Fibroblast of pulmonary artery (primary cell): ENCODE results near the gene QDPR.

ENCODE experiments used
- DNase-seq: peaks from one replicate; pipeline ENCODE4 v3.0.0-alpha.2; 2010; ENCODE audit warnings: low read depth
- H3K4me3 ChIP-seq: replicated peaks from 2 replicates; pipeline ENCODE4 v1.5.1; 2011; ENCODE audit warnings: low read depth, mild to moderate bottlenecking, control low read depth, low read length, moderate library complexity
- TF ChIP-seq, protein P1 (sequence below): IDR thresholded peaks from 2 replicates; pipeline ENCODE4 v1.5.1; 2011; ENCODE audit warnings: mild to moderate bottlenecking, control low read depth, low read length, inconsistent platforms; ENCODE audit errors: missing control alignments

Gene QDPR

DNA sequence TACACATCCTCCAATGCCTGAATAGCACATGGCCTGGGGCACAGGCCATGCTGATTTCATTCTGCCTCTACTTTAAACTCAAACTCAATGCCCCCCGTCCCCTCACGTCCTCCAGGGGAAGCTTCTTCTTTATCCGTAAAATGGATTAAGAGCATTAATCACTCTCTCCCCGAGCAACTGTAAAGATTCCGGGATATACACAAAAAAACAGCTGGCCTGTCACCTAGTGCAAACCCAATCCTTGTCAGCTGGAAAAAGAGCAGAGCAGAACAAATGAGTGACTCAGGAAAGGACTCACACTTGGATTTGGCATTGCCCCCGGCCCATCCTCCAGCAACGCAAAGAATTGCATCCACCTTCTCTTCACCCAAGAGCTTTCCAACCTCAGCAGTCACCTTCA, 7.8 kb downstream of the QDPR start:
- TF ChIP-seq, protein P1, sequence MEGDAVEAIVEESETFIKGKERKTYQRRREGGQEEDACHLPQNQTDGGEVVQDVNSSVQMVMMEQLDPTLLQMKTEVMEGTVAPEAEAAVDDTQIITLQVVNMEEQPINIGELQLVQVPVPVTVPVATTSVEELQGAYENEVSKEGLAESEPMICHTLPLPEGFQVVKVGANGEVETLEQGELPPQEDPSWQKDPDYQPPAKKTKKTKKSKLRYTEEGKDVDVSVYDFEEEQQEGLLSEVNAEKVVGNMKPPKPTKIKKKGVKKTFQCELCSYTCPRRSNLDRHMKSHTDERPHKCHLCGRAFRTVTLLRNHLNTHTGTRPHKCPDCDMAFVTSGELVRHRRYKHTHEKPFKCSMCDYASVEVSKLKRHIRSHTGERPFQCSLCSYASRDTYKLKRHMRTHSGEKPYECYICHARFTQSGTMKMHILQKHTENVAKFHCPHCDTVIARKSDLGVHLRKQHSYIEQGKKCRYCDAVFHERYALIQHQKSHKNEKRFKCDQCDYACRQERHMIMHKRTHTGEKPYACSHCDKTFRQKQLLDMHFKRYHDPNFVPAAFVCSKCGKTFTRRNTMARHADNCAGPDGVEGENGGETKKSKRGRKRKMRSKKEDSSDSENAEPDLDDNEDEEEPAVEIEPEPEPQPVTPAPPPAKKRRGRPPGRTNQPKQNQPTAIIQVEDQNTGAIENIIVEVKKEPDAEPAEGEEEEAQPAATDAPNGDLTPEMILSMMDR = no peak
- no peak overlapping the region for H3K4me3 ChIP-seq
- no peak for DNase-seq

DNA sequence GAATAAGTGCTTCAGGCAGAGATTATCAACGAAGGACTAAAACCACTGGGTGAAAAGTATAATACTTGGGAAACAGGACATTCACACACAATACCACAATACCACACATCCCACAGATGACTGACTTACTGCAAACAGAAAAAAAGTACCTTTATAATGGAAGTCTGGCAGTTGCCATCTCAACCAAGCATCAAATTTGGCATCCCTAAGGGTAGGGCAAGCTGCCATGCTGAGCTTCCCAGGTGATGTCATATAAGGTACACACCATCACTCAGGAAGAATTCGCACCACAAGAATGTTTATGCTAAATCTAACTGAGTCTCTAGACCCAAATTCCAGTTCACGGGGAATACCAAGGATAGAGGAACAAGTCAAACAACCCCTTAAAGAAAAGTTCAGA, 9.1 kb downstream of the QDPR start:
- TF ChIP-seq, protein P1 = no peak
- DNase-seq = peak; percentile 8
- H3K4me3 ChIP-seq = no peak overlapping the region

DNA sequence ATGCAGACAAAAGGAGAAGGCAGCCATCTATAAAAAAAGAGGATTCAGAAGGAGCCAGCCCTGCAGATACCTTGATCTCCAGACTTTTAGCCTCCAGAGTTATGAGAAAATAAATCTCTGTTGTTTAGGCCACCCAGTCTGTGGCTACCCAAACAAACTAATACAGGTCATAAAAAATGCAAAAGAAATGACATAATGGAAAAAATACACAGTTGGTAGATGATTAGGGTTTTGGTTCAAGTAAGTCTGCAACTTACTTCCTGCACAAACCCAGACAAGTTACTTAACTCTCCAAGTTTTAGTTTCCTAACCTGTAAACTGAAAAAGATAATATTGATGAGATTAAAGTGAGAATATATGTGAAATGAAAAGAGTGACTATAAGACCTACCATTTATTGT, 11.3 kb downstream of the QDPR start:
- H3K4me3 ChIP-seq = no peak overlapping the region
- TF ChIP-seq, protein P1 = no peak
- DNase-seq = no peak

DNA sequence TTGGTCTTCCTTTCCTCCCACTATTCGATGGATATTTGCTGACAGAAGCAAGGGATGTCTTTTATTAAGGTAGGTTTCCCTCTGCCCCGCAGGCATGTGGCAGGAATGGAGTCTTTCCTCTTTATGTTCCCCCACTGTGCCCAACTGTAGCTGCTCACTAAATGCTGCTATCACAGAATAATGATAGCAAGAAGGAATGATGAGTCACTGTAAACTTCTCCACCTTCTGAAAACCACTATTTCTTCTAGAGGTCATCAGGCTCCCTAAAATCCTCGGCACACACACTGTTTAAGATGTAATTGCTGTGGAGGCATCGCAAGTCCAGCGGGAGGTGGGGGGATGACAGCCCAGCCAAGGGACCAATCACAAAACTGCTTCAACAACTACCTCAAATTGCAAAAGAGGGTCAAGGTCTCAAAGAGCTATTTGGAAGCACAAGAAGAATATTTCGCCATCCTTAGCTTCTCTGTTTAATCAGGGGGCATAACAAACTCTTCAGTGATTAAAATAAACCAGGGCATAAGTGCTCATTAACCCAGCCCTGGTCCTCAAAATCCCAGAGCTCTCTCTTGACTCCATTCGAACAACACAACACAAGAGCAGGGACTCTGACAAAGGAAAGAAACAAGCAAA, 13.9 kb downstream of the QDPR start:
- H3K4me3 ChIP-seq = no peak overlapping the region
- TF ChIP-seq, protein P1 = no peak
- DNase-seq = no peak

DNA sequence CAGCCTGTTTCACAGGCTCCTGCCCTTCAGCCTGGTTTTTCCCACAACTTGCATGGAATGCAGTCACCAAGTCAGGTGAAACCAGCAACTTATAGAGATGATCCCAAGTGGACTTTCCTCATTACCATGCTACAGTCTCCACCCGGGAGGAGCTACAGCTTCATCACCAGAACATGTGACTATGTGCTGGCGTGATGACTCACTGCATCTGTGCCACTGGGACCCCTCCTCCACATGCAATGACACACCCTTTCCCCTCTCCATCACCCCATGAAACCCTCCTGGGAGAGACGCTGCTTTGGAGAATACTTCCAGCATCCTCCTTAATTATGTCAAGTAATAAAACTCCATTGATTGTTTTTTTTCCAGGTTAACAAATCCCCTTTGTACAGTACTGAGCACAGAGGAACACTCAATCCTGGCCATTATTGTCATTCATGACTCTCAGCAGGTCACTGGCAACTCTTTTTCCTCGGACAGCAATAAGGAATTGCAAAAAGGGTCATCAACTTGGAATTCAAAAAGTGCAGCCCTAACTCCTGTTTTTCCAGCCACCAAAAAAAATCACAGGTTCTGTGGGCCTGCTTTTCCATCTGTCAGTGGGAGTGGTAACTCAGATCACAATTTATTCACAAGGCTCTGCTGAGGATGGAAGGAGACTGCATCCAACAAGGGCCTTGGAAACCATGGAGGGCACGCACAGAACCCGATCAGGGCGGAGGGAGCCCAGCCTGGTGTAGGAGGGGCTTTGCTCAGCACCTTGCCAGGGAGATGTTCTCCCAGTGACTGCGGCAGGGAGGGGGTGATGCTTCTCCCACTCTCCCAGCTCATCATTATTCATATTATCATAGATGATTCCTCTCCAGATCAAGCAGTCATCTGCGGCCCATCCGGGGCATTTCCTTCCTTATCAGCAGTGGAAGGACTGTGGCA, 17.4 kb downstream of the QDPR start:
- TF ChIP-seq, protein P1 = no peak
- H3K4me3 ChIP-seq = no peak overlapping the region
- peak; percentile 64 for DNase-seq

DNA sequence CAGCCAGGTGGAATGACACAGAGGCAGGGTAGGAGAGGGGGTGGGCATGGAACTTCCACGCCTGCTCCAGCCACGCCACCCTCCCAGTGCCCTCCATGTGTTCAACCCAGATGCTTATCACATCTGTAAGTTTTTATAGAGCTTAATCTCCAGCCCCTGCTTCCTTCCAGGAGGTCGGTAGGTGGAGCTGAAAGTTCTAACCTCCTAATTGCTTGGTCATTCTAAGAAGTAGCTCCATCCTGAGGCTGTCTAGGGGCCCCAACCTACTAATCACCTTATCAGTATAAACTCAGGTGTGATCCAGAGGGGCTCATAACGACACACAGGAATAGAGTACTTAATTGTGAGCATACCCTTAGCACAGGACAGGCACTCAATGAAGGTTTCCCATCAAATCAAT, 18.3 kb downstream of the QDPR start:
- no peak overlapping the region for H3K4me3 ChIP-seq
- TF ChIP-seq, protein P1 = no peak
- DNase-seq = no peak

DNA sequence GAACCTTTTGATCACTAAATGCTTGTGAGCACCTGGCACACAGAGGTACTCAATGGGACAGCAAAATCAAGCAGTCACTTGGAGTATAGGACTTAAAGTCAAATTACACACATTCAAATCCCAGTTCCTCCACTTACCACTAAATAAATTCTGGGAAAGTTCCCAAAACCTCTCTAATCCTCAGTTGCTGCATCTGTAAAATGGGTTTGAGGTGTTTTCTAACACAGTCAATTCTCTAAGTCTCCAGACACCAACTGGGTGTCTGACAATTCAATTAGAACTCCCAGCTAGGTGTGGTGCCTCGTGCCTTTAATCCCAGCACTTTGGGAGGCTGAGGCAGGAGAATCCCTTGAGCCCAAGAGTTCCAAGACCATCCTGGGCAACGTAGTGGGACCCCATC, 19.0 kb downstream of the QDPR start:
- TF ChIP-seq, protein P1 = no peak
- no peak for DNase-seq
- no peak overlapping the region for H3K4me3 ChIP-seq
